Measurements from ENCODE around the gene USP24. TPM values are rescaled to one million over a fixed set of nuclear protein-coding genes. Genes with fewer than 3 reads are reported as not detected.

USP24 gene
- total RNA-seq, 1 experiment from 2014 or later, result 35.3 TPM

DNA sequence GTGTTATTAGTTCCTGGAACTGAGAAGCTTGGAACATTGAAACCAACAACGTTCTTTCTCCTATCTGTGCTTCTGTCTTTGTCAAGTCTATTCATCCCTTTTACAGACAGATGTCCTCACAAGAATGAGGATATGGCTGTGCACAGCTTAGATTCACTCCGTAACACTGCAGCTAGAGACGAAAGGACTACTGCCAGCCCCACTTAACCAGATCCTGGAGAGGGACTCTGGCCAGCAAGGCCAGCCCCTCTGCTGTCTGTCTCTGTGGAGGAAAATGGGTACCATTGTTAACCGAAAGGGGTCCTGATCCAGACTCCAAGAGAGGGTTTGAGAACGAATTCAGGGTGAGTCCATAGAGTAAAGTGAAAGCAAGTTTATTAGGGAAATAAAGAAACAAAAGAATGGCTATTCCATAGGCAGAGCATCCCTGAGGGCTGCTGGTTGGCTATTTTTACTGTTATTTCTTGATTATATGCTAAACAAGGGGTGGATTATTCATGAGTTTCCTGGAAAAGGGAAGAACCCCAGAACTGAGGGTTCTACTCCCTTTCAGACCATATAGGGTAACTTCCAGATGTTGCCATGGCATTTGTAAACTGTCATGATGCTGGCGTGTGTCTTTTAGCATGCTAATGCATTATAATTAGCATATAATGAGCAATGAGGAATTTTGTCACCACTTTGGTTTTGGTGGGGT is 17.4 kb upstream of the USP24 start:
- H3K4me2 ChIP-seq (ENCODE audit: insufficient read depth, insufficient read length, low read length), result no peak overlapping the region
- H3K4ac ChIP-seq (ENCODE audit: low read depth, low read length), result no peak overlapping the region
- H4K20me1 ChIP-seq (ENCODE audit: control insufficient read depth, insufficient read depth, insufficient read length), result no peaks in the 10 kb centered on the region
- H2BK5ac ChIP-seq (ENCODE audit: insufficient read length, low read length), result peak overlapping the region; percentile 38
- no peak overlapping the region for H2AFZ ChIP-seq (ENCODE audit: low read length)
- no peak overlapping the region for H3K4me3 Mint-ChIP-seq
- peaks cover 11% of the 10 kb centered on the region in 2 experiments for H3K4me1 Mint-ChIP-seq
- H3K4me1 ChIP-seq (ENCODE audit: insufficient read depth, low read length), result no peaks in the 10 kb centered on the region
- H3K23me2 ChIP-seq (ENCODE audit: insufficient read length, low read depth, low read length, poor library complexity, severe bottlenecking), result no peaks in the 10 kb centered on the region
- no peaks in the 10 kb centered on the region for H3K79me1 ChIP-seq (ENCODE audit: insufficient read depth, low read depth, low read length, poor library complexity, severe bottlenecking)
- no peak overlapping the region for H2AK5ac ChIP-seq (ENCODE audit: insufficient read length, low read length)
- WGBS (ENCODE audit: extremely low coverage, insufficient read length, low lambda C conversion rate), result no CpG with 5 or more reads among the region's 6 CpGs
- no peaks in the 10 kb centered on the region for H3K79me2 ChIP-seq (ENCODE audit: insufficient read depth, low read length)
- no peak overlapping the region for H2BK20ac ChIP-seq (ENCODE audit: low read depth, low read length, poor library complexity, severe bottlenecking)
- H4K91ac ChIP-seq (ENCODE audit: insufficient read length, low read depth, low read length), result peak overlapping the region; percentile 92
- no peak for TF ChIP-seq CTCF (conservative IDR thresholded peaks at IDR 0.05)
- DNase-seq, result no peak
- no peak overlapping the region for H3K56ac ChIP-seq (ENCODE audit: insufficient read length, low read depth, low read length)
- H4K5ac ChIP-seq (ENCODE audit: insufficient read length, low read depth, low read length), result no peak overlapping the region
- peak overlapping the region; percentile 77 for H2BK120ac ChIP-seq (ENCODE audit: low read depth, low read length, poor library complexity, severe bottlenecking)
- no peak overlapping the region for H3K14ac ChIP-seq (ENCODE audit: insufficient read depth, low read length)
- H2BK12ac ChIP-seq (ENCODE audit: insufficient read length, low read depth, low read length), result peak overlapping the region; percentile 15
- no peak overlapping the region for H3K27ac Mint-ChIP-seq
- H3K18ac ChIP-seq (ENCODE audit: insufficient read length, low read depth, low read length), result peak overlapping the region; percentile 84
- H3K36me3 Mint-ChIP-seq (ENCODE audit: insufficient read depth in 1 of 3, low read depth in 3 of 3), result peaks cover 0 to 1% (median under 1%) of the 10 kb centered on the region in 3 experiments; a peak in 3 of 7 replicates
- peaks cover 1 to 3% of the 10 kb centered on the region in 2 experiments; a peak in 4 of 5 replicates for H3K9me3 Mint-ChIP-seq
- H3T11ph ChIP-seq (ENCODE audit: low read length), result peak overlapping the region; percentile 19
- H3K23ac ChIP-seq (ENCODE audit: insufficient read length, low read depth, low read length), result no peak overlapping the region
- no peaks in the 10 kb centered on the region; the same call in 1 of the 2 replicates for H3K27me3 ChIP-seq (ENCODE audit: insufficient read depth, low read length)
- no peaks in the 10 kb centered on the region for H3K9me3 ChIP-seq (ENCODE audit: control insufficient read depth, low read depth, low read length)
- H2BK15ac ChIP-seq (ENCODE audit: low read depth, low read length), result no peak overlapping the region
- H3K27ac ChIP-seq (ENCODE audit: insufficient read length, low read depth, low read length), result no peak overlapping the region
- peaks cover 2% of the 10 kb centered on the region for H3K27me3 Mint-ChIP-seq (ENCODE audit: low read depth)
- H4K8ac ChIP-seq (replicated peaks; ENCODE audit: insufficient read length, low read depth, low read length), result no peak overlapping the region
- H3K9ac ChIP-seq (ENCODE audit: extremely low read depth, insufficient read length, low read length), result no peak overlapping the region

Data from H9 (cell line).